HEK293 (cell line): ENCODE results near the gene DLG1.

Source experiments
- CTCF ChIP-seq: fragments of 450-650 bp; formaldehyde crosslinking; IDR thresholded peaks from 2 replicates; pipeline ENCODE4 v1.5.1; 2016; ENCODE audit warnings: missing biosample characterization, missing genetic modification characterization
- ELK4 ChIP-seq: IDR thresholded peaks from 2 replicates; pipeline ENCODE4 v1.6.1; 2011; ENCODE audit warnings: mild to moderate bottlenecking, low read depth, low read length, borderline replicate concordance
- MEIS1 ChIP-seq: sonication (generic); formaldehyde crosslinking; IDR thresholded peaks from 2 replicates; pipeline ENCODE4 v1.8.1; 2022; ENCODE audit warnings: missing genetic modification reagents, mild to moderate bottlenecking, borderline replicate concordance
- PRDM4 ChIP-seq: fragments of 450-650 bp; formaldehyde crosslinking; IDR thresholded peaks from 2 replicates; pipeline ENCODE4 v1.5.1; 2017; ENCODE audit warnings: missing biosample characterization, missing genetic modification characterization
- SP2 ChIP-seq: fragments of 450-650 bp; formaldehyde crosslinking; IDR thresholded peaks from 2 replicates; pipeline ENCODE4 v1.5.1; 2016; ENCODE audit warnings: missing biosample characterization, missing genetic modification characterization
- ZBTB1 ChIP-seq: fragments of 450-650 bp; formaldehyde crosslinking; IDR thresholded peaks from 2 replicates; pipeline ENCODE4 v1.5.1; 2016; ENCODE audit warnings: missing biosample characterization, missing genetic modification characterization
- ZBTB49 ChIP-seq: fragments of 450-650 bp; formaldehyde crosslinking; IDR thresholded peaks from 2 replicates; pipeline ENCODE4 v1.5.1; 2016; ENCODE audit warnings: missing biosample characterization, missing genetic modification characterization, low read depth
- ZBTB6 ChIP-seq: fragments of 450-650 bp; formaldehyde crosslinking; IDR thresholded peaks from 2 replicates; pipeline ENCODE4 v1.5.1; 2017; ENCODE audit warnings: missing biosample characterization, missing genetic modification characterization
- ZEB2 ChIP-seq: fragments of 450-650 bp; formaldehyde crosslinking; IDR thresholded peaks from 2 replicates; pipeline ENCODE4 v1.5.1; 2016; ENCODE audit warnings: missing biosample characterization, missing genetic modification characterization
- ZNF274 ChIP-seq, 2 experiments: fragments of 200-500 bp in 1 of 2; fragments of 450-650 bp in 1 of 2; sonication (Bioruptor generic) in 1 of 2; formaldehyde crosslinking in 1 of 2; IDR thresholded peaks; 2 replicates each; pipeline versions ENCODE4 v1.5.1 to v1.6.1; 2014 to 2016; ENCODE audit warnings: borderline replicate concordance in 1 of 2, inconsistent platforms in 1 of 2, low read length in 1 of 2, missing biosample characterization in 1 of 2, missing genetic modification characterization in 1 of 2
- ZNF404 ChIP-seq: fragments of 450-650 bp; formaldehyde crosslinking; IDR thresholded peaks from 2 replicates; pipeline ENCODE4 v1.5.1; 2017; ENCODE audit warnings: missing biosample characterization, missing genetic modification characterization
- ZNF510 ChIP-seq: fragments of 450-650 bp; formaldehyde crosslinking; IDR thresholded peaks from 2 replicates; pipeline ENCODE4 v1.5.1; 2018; ENCODE audit warnings: mild to moderate bottlenecking, missing genetic modification characterization, missing biosample characterization; ENCODE audit not compliant: insufficient replicate concordance
- ZNF785 ChIP-seq: fragments of 450-650 bp; formaldehyde crosslinking; IDR thresholded peaks from 2 replicates; pipeline ENCODE4 v1.5.1; 2016; ENCODE audit warnings: missing biosample characterization, missing genetic modification characterization

- TF ChIP-seq ZEB2 (no peak), ZBTB6 (tag by site-specific recombination) (no peak), CTCF (tag by site-specific recombination) (no peak), ELK4 (no peak), MEIS1 (CRISPR knock-in tag) (no peak), ZNF510 (tag by site-specific recombination) (no peak), PRDM4 (tag by site-specific recombination) (no peak), SP2 (tag by site-specific recombination) (no peak), ZNF274 (IDR thresholded peaks at IDR 0.05; ENCODE audit: low read length) (no peak), ZNF274 (tag by site-specific recombination; IDR thresholded peaks at IDR 0.05; ENCODE audit: borderline replicate concordance) (no peak), ZBTB1 (no peak), ZNF404 (tag by site-specific recombination) (no peak), ZNF785 (tag by site-specific recombination) (no peak), ZBTB49 (tag by site-specific recombination) (no peak)
Measured at GRCh38 chr3:197345390-197345789, 47.0 kb upstream of the DLG1 start.
